Umbilical cord (tissue), 2 donors: ENCODE results near the gene CASP3. TPM values are rescaled to one million over a fixed set of nuclear protein-coding genes. Genes with fewer than 3 reads are reported as not detected.
"Not testable (repeated sequence)": the region's sequence is repeated elsewhere in the genome, so short reads cannot be mapped to it uniquely, and the experiment has no call there.

Experiments
- DNase-seq: peaks from one replicate; pipeline ENCODE4 v3.0.0-alpha.2; 2015; ENCODE audit warnings: low spot score
- total RNA-seq: library from RNA; depleted of rRNA; stranded (reverse); fragments of >200 nt; gene quantifications from one replicate; pipeline ENCODE4 v1.2.3, GENCODE V29; 2014; ENCODE audit warnings: low replicate concordance; ENCODE audit not compliant: insufficient read depth

CASP3 gene
- total RNA-seq, 1 donor from 2014 or later = 42.9 TPM

GRCh38 chr4:184596617-184597185 is 52.5 kb downstream of the CASP3 start:
- no peak for DNase-seq

- no peak for DNase-seq
These were observed 53.1 kb downstream of the CASP3 start for GRCh38 chr4:184596044-184596616.

GRCh38 chr4:184595430-184595829 is 53.8 kb downstream of the CASP3 start:
- DNase-seq = no peak

GRCh38 chr4:184593461-184593860 is 55.8 kb downstream of the CASP3 start:
- DNase-seq = no peak

- not testable (repeated sequence) for DNase-seq
These were observed 57.4 kb downstream of the CASP3 start for GRCh38 chr4:184591747-184592270.

- no peak for DNase-seq
These were observed 58.1 kb downstream of the CASP3 start for GRCh38 chr4:184591070-184591677.

- no peak for DNase-seq
These were observed 59.1 kb downstream of the CASP3 start for GRCh38 chr4:184590196-184590595.

GRCh38 chr4:184588893-184589292 is 60.4 kb downstream of the CASP3 start:
- no peak for DNase-seq

GRCh38 chr4:184587701-184588100 is 61.5 kb downstream of the CASP3 start:
- DNase-seq = no peak

- no peak for DNase-seq
These were observed 62.0 kb downstream of the CASP3 start for GRCh38 chr4:184587221-184587620.

- DNase-seq = no peak
These were observed 65.3 kb downstream of the CASP3 start for GRCh38 chr4:184583738-184584502.

Other genes with a start within 250 kb of the CASP3 start
- 12.0 TPM for gene IRF2, start 174.9 kb downstream of the CASP3 start, total RNA-seq
- gene PRIMPOL, start 291 bp upstream of the CASP3 start, total RNA-seq = 34.4 TPM
- 13.2 TPM for gene CENPU, start 84.6 kb upstream of the CASP3 start, total RNA-seq
- 154 TPM for gene ACSL1, start 176.5 kb upstream of the CASP3 start, total RNA-seq